ENCODE results near the gene PSMB8.
A peak's percentile ranks its signal among the peaks of the same experiment; 100 is the strongest.
"Not testable (repeated sequence)": the region's sequence is repeated elsewhere in the genome, so short reads cannot be mapped to it uniquely, and the experiment has no call there.

PSMB8 gene

DNA sequence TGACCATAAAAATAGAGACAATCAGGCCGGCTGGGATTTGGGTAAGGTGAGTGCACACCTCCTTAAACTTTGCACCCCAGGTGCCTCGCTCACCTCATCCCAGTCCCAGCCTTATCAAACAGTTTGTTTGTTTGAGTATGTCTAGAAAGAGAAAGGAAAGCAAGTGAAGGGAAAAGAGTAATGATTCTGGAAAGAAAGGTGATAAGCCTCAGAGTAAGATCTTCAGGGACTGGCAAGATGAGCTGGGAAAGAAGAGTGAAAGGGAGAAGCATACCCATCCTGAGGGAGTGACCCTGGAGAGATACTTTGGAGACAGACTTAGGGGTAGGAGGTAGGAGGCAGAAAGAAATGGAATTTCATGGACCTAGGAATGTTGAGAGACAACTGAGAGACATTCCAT lies 7.0 kb downstream of the PSMB8 start:
- no peak for DNase-seq

DNA sequence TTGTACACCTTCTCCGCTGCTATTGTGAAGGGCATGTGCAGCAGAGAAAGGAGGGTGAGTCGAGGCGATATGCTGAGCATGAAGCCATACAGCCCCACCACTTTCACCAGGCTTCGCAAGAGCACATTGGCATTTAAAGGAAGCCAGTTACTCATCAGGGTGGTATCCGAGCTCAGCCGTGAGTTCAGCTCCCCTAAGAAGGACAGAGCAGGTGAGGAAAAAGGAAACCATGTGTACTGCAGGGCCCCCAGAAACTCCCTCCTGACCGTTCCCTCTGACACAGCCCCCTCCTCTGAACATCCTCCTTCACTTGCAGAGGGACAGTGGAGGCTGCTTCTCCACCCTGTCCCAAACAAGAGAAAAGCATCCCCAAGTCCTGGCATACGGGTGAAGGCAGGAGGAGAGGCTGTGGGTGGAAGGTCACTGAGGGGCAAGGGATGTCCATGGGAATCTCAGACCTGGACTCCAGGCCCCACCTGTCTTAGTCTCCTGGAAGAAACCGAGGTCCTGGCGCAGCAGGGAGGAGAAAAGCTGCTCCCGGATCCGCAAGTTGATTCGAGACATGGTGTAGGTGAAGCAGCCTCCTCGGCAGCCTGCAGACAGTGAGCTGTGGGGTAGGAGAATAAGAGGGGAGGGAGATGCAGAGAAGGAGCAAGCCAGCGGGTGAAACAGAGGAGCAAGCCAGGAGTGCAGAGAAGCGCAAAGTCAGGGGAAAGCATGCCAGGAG lies 8.5 kb downstream of the PSMB8 start:
- DNase-seq: no peak

DNA sequence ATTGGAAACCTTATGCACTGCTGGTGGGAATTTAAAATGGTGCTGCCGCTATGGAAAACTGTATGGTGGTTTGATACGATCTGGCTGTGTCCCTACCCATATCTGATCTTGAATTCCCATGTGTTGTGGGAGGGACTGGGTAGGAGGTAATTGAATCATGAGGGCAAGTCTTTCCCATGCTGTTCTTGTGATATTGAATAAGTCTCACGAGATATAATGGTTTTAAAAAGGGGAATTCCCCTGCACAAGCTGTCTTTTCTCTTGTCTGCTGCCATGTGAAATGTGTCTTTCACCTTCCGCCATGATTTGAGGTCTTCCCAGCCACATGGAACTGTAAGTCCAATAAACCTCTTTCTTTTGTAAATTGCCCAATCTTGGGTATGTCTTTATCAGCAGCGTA lies 10.2 kb downstream of the PSMB8 start:
- DNase-seq: no peak

DNA sequence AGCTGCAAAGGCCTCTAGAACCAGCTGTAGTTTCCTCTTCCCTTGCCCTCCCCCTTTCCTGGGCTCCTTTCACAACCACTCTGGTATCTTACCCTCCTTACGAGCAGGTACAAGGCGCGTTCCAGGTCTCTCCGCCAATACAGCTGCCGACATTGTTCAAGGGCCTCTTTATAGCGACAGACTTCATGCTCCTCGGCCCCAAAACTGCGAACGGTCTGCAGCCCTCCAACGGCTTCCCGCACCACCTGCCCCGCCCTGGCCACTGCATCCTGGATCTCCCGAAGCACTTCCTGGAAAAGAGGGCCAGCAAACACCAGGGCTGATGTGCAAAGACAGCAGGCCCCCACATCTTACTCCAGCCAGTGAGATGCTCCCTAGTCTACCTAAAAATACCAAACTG lies 11.3 kb downstream of the PSMB8 start:
- DNase-seq: no peak

DNA sequence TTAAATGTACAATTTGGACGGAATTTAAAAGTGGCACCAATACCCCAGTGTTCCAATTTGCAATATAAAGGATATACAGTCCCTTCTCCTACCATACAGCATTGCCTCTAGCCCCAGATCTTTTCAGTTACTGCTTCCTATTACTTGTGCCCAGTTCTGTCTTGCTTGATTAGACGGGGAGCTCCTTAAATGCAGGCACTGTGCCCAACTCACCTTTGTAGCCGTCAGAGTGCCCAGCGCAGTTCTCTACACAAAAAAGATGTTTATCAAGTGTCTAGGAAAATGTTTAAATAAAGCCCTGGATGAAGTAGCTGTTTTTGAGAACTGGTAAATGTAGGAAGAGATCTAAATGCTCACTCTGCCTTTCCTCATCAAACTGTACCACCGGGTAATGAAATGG lies 12.9 kb downstream of the PSMB8 start:
- DNase-seq: no peak

DNA sequence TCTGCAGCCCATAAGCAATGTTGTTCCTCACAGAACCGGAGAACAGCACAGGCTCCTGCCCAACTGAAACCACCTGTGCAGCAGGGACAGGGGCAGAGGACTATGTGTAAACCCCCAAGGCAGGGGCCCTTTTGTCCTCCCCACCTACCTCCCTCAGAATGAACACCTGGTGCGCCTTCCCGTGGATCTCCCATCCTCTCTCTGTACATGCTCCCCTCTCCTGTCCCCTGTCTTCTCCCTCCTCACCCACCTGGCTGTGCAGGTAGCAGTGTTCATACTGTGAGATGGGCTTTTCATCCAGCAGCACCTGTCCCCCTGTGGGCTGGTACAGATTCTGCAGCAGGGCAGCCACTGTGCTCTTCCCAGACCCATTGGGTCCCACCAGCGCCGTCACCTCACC lies 13.8 kb downstream of the PSMB8 start:
- no peak for DNase-seq

DNA sequence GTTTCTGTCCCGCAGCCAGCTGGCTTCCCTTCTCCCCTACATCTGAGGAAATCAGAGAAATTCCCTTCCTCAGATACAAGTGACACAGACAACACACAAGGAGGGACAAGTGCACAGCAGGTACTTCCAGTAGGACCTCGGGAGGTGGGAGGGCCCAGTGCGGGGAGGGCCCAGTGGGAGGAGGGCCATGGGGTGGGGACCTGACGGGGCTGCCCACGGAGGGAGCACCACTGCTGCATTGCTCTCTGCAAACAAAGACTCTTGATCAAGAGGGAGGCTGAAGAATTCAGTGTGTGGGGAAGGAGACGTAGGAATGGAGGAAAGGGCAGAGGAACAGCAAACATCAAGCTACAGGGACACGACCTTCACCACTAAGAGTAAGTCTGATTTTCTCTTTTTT lies 14.4 kb downstream of the PSMB8 start:
- no peak for DNase-seq

DNA sequence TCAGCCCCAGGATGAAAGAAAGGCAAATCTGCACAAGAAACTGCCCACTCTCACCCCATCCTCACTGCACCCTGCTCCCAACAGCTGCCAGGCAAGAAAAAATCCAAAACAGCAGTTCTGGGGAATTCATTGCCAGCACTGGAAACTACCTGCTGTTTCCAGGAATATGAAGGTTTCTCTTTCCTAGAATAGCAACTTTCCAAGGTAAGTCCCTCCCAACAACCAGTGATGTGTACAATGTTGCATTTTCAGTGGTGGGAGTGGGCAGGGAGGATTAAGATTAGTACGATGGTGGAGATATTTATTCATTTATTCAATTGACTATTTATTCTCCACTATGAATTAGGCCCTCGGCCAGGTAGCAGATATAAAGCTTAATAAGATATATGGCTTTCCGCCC lies 16.8 kb downstream of the PSMB8 start:
- no peak for DNase-seq

DNA sequence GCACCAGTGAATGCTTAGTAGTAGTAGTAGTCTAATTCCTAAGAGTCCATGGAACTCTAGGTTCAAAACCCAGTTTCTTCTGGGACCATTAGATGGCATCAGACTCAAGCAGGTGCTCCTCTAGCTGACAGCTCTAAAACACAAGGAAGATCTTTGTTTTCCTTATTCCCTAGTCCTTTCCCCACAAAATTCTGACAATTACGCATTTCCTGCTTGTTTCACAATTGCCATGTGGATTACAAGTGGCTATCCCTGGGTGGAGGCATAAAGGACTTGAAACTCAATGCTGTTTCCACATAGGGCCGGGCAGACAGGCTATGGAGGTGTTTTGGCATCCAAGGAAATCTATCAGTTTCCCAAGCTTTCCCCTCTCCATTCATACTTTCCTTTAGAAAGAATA lies 17.9 kb downstream of the PSMB8 start:
- peak; percentile 54 for DNase-seq

DNA sequence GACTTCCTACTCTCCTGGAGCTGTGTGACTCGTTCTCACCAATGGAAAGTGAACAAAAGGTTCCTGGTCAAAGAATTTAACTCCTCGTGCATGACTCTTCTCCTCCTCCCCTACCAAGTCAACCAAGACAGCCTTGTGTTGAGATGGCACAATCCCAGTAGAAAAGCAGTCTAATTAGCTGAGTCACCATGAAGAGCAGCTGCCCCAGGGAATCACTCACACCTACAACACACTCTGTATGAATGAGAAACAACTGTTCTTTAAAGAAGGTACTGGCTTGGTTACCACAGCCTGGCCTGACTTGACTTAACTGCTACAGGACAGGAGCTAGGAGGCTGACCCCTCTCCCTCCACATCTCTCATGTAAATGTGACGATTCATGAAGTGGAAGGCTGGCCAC lies 24.1 kb downstream of the PSMB8 start:
- peak; percentile 73 for DNase-seq

DNA sequence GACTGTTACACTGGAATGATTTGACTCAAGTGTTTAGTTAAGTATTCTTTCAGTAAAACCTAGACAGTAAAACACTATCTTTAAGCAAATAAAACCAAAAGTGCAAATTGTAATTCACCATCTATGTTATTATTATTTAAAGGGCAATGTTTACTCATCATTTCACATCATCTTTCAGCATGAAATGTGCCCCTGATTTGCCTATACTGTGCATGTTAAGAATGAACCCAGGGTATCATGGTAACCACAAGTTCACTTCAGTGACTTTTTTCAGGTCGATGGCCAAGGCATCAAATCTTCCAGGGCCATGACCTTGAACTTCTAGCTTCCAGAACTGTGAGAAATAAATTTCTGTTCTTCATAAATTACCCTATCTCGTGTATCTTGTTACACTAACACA lies 25.0 kb downstream of the PSMB8 start:
- no peak for DNase-seq

DNA sequence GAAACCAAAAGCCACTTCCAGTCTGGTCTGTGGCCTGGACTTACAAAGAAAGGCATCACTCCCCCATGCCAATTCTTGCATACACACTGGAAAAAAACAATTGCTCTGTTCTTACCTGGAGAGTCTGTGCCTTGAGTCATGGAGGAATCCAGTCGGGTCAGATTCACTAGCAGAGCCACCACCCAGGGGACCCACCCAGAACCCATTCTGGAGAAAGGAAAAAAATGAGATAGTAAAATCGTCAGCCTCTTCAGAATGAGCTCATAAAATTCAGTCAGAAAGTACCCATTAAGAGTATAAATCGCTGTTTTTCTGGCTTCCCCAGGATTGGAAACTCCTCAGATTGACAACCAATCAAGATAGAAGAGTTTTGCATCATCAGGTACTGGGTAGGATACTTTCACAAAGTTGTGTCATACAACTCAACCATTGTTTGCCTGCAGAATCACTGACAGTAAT lies 27.1 kb downstream of the PSMB8 start, which contains the start of gene HLA-DOB:
TSS of gene HLA-DOB (minus strand) at position 257 of the 459 bp plus-strand sequence. CDS start at position 206, 51 bp downstream.
- peak; percentile 31 for DNase-seq

DNA sequence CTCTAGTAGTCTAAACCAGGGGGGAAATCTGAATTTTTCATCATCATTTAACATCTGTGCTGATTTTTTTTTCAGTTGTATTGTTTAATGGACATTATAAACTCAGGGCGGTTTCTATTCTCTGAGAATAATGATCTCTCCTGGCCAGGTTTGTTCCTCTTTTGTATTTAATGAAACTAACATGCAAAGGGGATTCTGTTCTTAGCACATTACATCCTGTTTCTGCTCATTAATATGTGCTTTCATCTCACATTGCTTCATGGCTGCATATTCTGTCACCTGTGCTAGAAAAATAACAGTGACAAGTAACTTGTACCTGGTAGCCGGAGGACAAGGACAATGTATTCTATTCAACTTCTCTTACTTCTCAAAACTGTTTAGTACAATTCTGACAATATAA lies 27.9 kb downstream of the PSMB8 start:
- DNase-seq: no peak

DNA sequence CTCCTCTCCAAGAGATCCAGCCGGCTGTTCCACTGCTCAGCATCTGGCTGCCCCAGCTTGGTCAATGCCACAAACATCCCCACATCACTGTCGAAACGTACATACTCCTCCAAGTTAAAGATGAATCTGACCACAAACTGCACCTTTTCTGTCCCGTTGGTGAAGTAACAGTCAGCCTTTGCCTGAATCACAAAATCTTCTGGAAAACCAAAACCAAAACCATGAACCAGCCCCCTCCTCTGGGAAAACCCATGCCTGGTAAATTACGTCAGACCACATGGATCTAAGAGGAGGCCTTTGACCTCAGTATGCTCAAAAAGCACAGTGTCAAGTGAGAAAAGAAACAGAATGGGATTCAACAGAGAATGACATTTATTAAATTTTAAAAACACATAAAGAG lies 28.7 kb downstream of the PSMB8 start:
- no peak for DNase-seq

DNA sequence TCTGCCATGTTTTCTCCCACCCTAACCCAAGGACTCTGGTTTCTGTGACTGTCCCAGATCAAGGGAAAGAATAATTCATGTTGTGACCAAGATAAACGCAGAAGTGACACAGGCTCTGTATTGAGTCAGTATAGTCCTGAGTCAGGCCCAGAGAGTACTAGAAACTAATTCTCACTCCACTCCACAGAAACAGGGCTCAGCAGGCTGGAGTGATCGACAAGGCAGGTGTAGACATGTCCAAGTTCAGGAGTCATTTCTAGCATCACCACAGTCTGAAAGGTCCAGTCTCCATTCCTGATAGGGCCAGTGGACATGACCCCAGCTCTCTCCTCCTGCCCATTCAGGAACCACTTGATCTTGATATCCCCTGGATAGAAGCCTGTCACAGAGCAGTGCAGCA lies 29.7 kb downstream of the PSMB8 start:
- DNase-seq: no peak

DNA sequence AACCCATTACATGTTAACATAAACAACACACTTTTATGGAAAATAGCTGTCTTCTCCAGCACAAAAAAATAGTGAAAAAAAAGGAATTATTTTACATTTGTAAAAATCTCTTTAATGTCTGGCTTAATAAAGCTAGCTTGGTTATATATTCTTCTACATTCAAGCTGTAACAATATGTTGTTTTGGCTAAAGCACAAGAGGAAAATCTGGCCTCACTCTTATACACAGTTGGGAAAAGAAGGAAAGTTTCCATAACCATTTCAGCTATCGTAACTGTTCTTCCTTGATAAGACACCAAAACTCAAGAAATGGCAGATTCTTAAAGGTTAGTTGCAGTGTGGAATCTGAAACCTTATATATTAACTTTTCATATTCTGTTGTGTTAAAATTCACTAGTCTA lies 34.7 kb downstream of the PSMB8 start:
- no peak for DNase-seq

DNA sequence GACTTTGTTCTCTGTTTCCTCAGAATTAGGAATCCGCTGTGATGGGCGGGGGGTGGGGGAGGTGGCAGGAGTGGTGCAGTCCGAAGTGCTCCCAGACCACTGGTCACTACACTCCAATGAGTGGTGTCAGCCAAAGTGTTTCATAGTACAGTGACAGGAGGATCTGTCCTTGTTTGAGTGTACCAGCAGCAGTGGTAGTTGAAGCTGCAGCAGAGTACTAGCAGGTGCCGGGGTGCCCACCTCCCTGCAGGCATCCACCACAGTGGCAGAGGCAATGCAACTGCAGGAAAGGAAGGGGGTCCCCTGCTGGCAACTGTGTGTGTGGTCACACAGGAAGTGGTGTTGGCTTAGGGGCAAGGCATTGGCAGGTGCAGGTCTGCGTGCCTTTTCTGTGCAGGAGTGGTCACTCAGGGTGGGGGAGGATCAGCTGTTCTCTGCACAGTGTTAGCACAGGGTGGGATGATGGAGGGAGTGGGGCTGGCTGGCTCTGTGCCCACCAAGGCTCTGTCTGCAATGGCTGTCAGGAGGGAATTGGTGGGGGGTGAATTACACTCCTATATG lies 36.7 kb downstream of the PSMB8 start:
- no peak for DNase-seq

DNA sequence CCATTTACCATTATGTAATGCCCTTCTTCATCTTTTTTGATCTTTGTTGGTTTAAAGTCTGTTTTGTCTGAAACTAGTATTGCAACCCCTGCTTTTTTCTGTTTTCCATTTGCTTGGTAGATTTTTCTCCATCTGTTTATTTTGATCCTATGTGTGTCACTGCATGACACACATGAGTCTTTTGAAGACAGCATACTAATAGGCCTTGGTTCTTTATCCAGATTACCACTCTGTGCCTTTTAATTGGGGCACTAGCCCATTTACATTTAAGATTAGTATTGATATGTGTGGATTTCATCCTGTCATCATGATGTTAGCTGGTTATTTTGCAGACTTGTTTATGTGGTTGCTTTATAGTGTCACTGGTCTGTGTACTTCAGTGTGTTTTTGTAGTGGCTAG lies 38.4 kb downstream of the PSMB8 start:
- DNase-seq: not testable (repeated sequence)

DNA sequence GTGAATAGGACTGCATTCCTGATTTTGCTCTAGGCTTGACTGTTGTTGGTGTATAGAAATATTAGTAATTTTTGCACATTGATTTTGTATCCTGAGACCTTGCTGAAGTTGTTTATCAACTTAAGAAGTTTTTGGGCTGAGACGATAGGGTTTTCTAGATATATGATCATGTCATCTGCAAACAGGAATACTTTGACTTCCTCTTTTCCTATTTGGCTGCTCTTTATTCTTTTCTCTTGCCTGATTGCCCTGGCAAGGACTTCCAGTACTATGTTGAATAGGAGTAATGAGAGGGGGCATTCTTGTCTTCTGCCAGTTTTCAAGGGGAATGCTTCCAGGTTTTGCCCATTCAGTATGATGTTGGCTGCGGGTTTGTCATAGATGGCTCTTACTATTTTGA lies 40.4 kb downstream of the PSMB8 start:
- no peak for DNase-seq

DNA sequence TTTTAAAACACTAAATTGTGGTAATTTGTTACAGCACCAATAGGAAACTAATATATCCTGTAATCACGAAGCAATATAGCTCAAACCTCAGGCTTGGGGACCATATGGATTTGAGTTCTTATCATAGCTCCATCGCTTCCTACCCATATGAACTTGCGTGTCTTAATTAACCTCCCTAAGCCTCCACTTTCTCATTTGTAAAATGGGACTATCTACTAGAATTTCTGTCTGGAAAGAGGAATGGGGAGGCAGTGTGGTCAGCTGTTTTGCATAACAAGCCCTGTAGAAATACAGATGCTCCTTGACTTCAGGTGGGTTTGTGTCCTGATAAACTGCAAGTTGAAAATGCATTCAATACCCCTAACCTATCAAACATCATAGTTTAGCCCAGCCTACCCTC lies 44.1 kb downstream of the PSMB8 start:
- no peak for DNase-seq

DNA sequence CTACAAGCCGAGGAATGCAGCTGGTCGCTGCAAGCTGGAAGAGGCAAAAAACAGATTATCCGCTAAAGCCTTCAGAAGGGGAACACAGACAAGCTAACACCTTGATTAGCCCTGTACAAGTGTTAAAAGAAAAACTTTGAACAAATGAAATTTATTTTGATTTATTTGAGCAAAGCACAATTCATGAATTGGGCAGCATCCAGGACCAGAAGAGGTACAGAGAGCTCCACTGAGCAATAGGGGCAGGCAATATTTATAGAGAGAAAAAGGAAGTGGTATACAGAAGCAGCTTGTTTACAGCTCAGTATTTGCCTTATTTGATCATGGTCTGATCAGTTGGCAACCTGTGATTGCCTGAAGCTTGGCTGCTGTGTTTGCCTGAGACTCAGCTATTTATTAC lies 44.7 kb downstream of the PSMB8 start:
- DNase-seq: peak; percentile 18

DNA sequence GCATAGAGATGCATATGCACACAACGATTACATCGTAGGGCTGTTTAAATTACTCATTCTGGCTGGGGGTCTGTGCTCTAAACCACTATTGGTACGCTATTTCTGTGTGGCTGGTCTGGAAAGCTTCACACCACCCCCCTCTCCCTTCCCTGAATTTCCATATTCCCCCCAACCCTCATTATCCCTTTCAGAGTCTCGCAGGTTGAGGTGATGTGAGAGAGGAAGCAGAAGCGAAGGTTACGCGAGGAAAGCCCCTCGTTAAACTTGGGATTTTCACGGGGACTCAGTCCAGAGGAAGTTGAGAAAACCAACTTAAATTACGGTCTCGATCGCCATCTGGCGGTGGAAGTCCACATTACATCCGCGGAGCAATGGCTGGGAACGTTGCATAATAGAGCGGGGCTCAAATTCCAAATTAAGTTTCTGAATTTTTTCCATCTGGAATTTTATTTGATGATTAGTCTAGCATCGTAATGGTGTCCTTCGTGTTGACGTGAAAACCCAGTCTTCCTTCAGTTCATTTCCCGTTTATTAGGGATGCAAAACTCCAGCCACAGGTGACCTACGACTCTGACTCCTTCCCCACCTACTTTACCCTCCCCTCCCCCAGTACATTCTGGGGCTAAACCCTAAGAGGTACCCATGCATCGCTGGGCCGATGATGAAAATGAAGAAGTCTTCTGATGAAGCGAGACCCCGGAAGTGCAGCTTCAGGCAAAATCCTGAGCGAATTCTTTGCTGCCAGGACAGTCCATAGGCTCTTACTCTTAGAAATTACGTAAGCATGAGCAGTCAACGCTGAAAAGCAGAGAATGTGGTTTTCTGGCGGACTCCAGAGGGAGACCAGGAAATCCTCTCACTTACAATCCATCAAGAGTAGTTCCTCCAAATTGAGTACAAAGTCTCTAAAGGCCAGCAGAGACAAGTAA lies 46.7 kb downstream of the PSMB8 start:
- peak; percentile 69 for DNase-seq

DNA sequence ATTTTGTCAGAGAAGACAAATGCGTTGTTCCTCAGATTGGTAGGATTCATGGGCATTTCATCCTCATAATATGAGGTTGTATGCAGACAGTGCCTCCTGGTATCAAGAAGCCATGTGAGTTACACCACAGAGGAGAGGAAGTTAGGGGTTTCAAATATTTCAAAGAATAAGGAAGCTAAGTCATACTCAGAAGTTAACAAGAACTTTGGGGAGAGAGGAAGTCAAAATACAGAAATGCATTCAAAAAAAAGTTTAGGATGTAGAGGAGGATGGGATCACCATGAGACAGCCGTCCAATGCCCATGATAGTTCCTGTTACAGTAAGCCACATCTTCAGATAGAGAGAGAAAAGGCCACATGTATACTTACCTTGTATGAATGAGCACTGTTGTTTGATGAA lies 49.3 kb downstream of the PSMB8 start:
- no peak for DNase-seq

DNA sequence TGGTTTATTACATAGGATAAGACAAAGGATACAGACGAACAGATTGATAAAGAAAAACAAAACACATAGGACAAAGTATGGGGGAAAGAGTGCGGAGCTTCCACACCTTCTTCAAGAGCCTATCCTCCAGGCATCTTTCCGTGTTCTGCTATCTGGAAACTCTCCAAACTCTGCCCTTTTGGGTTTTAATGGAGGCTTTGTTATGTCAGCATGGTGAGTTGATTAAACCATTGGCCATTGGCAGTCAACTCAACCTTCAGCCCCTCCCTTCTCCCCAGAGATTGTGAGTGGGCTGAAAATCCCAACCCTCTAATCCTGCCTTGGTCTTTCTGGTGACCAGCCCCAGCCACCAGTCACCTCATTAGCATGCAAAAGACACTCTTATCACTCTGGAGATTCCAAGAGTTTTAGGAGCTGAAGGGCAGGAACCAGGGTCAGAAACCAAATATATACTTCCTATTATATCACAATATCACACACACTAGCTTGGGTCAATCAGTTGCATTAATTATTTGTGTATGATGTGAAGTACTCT lies 50.9 kb downstream of the PSMB8 start:
- no peak for DNase-seq

All from DMS53 (cell line).